Smooth muscle cell (in vitro differentiated cells): ENCODE measurements around the gene TMEM131. TPM values are rescaled to one million over a fixed set of nuclear protein-coding genes. Genes with fewer than 3 reads are reported as not detected.

Experiments
- DNase-seq: peaks from one replicate; lab custom pipeline; 2025; ENCODE audit not compliant: unreplicated experiment; lab: John Stamatoyannopoulos, UW
- H2AFZ ChIP-seq: fragments of 200-600 bp; sonication (generic); 2 replicates; pipeline ENCODE4 v1.6.0; 2016; ENCODE audit warnings: antibody characterized with exemption, low read depth, mild to moderate bottlenecking
- H3F3A ChIP-seq: fragments of 200-600 bp; sonication (generic); 2 replicates; pipeline ENCODE4 v1.6.0; 2017; ENCODE audit warnings: antibody characterized with exemption, low read depth
- H3K27ac ChIP-seq: fragments of 200-600 bp; sonication (generic); 2 replicates; pipeline ENCODE4 v1.5.1; 2016; ENCODE audit warnings: low read depth, mild to moderate bottlenecking
- H3K27me3 ChIP-seq: fragments of 200-600 bp; sonication (generic); 2 replicates; pipeline ENCODE4 v1.6.1; 2016; ENCODE audit warnings: low read depth, mild to moderate bottlenecking
- H3K36me3 ChIP-seq: fragments of 200-600 bp; sonication (generic); 2 replicates; pipeline ENCODE4 v1.5.1; 2016; ENCODE audit warnings: low read depth
- H3K4me1 ChIP-seq: fragments of 200-600 bp; sonication (generic); 2 replicates; pipeline ENCODE4 v1.5.1; 2016; ENCODE audit warnings: low read depth
- H3K4me2 ChIP-seq: fragments of 200-600 bp; sonication (generic); 2 replicates; pipeline ENCODE4 v1.6.0; 2016; ENCODE audit warnings: mild to moderate bottlenecking
- H3K4me3 ChIP-seq: fragments of 200-600 bp; sonication (generic); 2 replicates; pipeline ENCODE4 v1.5.1; 2016; ENCODE audit warnings: mild to moderate bottlenecking
- H3K79me2 ChIP-seq: fragments of 200-600 bp; sonication (generic); 2 replicates; pipeline ENCODE4 v1.6.0; 2016; ENCODE audit warnings: low read depth, mild to moderate bottlenecking
- H3K9ac ChIP-seq: fragments of 200-600 bp; sonication (generic); 2 replicates; pipeline ENCODE4 v1.6.0; 2016; ENCODE audit warnings: low read depth
- H3K9me3 ChIP-seq: fragments of 200-600 bp; sonication (generic); replicated peaks from 2 replicates; pipeline ENCODE4 v1.5.1; 2016; ENCODE audit warnings: low read depth
- H4K20me1 ChIP-seq: fragments of 200-600 bp; sonication (generic); 2 replicates; pipeline ENCODE4 v1.6.0; 2016; ENCODE audit warnings: low read depth
- CTCF ChIP-seq: fragments of 200-600 bp; sonication (generic); IDR thresholded peaks from 2 replicates; pipeline ENCODE4 v1.5.1; 2017; ENCODE audit warnings: borderline replicate concordance, mild to moderate bottlenecking, antibody characterized with exemption; ENCODE audit not compliant: insufficient read depth, poor library complexity, severe bottlenecking
- WGBS: methylation state at CpG from one replicate; pipeline ENCODE4 v1.1.7; 2016; ENCODE audit warnings: low lambda C conversion rate; 5-methylcytosine and 5-hydroxymethylcytosine counted together
- polyA plus RNA-seq: library from polyadenylated mRNA; unstranded; fragments of >200 nt; fragmentation: Nextera tagmentation; extraction: Ambion mirVana; gene quantifications from 2 replicates; pipeline ENCODE4 v1.2.1, GENCODE V29; 2016
- total RNA-seq: library from RNA; depleted of rRNA; stranded (reverse); fragments of >200 nt; gene quantifications from 2 replicates; pipeline ENCODE4 v1.2.3, GENCODE V29; 2014

Gene TMEM131
- total and polyA plus RNA-seq, 2 experiments from 2014 or later: 16.7 to 32.3 TPM

DNA sequence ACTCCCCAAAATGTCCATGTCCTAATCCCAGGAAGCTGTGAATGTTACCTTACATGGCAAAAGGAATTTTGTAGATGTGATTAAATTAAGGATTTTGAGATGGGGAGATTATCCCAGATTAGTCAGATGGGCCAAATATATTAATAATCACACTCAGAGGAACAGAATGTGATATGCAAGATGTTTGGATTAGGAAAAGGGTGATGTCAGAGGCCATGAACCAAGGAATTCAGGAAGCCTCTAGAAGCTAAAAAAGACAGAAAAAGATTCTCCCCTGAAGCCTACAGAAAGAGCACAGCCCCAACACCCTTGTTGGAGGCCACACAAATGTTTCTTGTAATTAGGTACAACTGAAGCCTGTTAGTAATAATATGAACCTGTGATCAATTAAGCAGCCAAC is 13.1 kb downstream of the TMEM131 start:
- Histone ChIP-seq H4K20me1 (peaks cover 68% of the 10 kb centered on the region), H3K36me3 (peaks cover 4% of the 10 kb centered on the region), H3K27ac (no peak overlapping the region), H3K9ac (no peak overlapping the region), H3F3A (no peaks in the 10 kb centered on the region), H3K9me3 (peaks cover 7% of the 10 kb centered on the region), H2AFZ (no peak overlapping the region), H3K4me3 (no peak overlapping the region), H3K79me2 (peaks cover 94% of the 10 kb centered on the region), H3K27me3 (no peaks in the 10 kb centered on the region), H3K4me1 (peaks cover 12% of the 10 kb centered on the region), H3K4me2 (no peak overlapping the region)
- TF ChIP-seq CTCF: no peak
- no peak for DNase-seq

GRCh38 chr2:97981961-97982360 is 13.8 kb downstream of the TMEM131 start:
- Histone ChIP-seq H3K9me3 (peaks cover 7% of the 10 kb centered on the region), H3K36me3 (peaks cover 4% of the 10 kb centered on the region), H3K27me3 (no peaks in the 10 kb centered on the region), H3K4me1 (peaks cover 12% of the 10 kb centered on the region), H3K27ac (no peak overlapping the region), H2AFZ (no peak overlapping the region), H3K9ac (no peak overlapping the region), H3K4me3 (no peak overlapping the region), H3F3A (no peaks in the 10 kb centered on the region), H4K20me1 (peaks cover 67% of the 10 kb centered on the region), H3K79me2 (peaks cover 94% of the 10 kb centered on the region), H3K4me2 (no peak overlapping the region)
- no peak for TF ChIP-seq CTCF
- DNase-seq: no peak
- WGBS: 97% methylated on average over 5 of the region's 5 CpGs

DNA sequence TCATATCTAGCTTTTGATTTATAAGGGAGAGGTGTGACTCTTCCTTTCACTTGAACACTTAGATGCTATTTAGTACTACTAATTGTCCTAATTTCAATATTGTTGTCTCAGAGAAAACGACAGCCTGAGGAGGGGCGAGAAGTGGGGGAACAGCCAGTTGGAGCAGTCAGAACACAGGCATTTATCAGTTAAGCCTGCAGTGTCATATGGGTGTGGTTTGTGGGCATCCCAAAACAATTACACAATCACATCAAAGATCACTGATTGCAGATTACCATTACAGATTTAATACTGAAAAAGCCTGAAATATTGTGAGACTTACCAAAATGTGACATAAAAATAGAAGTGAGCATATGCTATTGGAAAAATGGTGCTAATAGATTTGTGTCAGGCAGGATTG is 15.8 kb downstream of the TMEM131 start:
- peaks cover 12% of the 10 kb centered on the region for H3K4me1 ChIP-seq
- H3K9me3 ChIP-seq: peaks cover 13% of the 10 kb centered on the region
- H3K4me3 ChIP-seq: no peak overlapping the region
- no peak for TF ChIP-seq CTCF
- H3K36me3 ChIP-seq: peaks cover 12% of the 10 kb centered on the region
- no peak overlapping the region for H2AFZ ChIP-seq
- H3K27me3 ChIP-seq: no peaks in the 10 kb centered on the region
- H4K20me1 ChIP-seq: peaks cover 53% of the 10 kb centered on the region
- H3F3A ChIP-seq: no peaks in the 10 kb centered on the region
- no peak overlapping the region for H3K27ac ChIP-seq
- no peak overlapping the region for H3K4me2 ChIP-seq
- H3K79me2 ChIP-seq: peaks cover 94% of the 10 kb centered on the region
- H3K9ac ChIP-seq: no peak overlapping the region
- DNase-seq: no peak
- 98% methylated on average over 2 of the region's 2 CpGs for WGBS

- Histone ChIP-seq H4K20me1 (peaks cover 44% of the 10 kb centered on the region), H3K36me3 (peaks cover 7% of the 10 kb centered on the region), H3K9me3 (peaks cover 24% of the 10 kb centered on the region), H3K9ac (no peak overlapping the region), H2AFZ (no peak overlapping the region), H3K4me3 (no peak overlapping the region), H3K27me3 (no peaks in the 10 kb centered on the region), H3K4me1 (no peaks in the 10 kb centered on the region), H3K79me2 (peaks cover 98% of the 10 kb centered on the region), H3F3A (no peaks in the 10 kb centered on the region), H3K4me2 (no peak overlapping the region), H3K27ac (no peak overlapping the region)
- DNase-seq: no peak
- 98% methylated on average over 1 of the region's 1 CpG for WGBS
- TF ChIP-seq CTCF: no peak
These were observed 21.3 kb downstream of the TMEM131 start for GRCh38 chr2:97974471-97974870.
